GM06990 (cell line): Measurements from ENCODE around the gene NKD1.

Experiments used
- DNase-seq: peaks from one replicate; pipeline ENCODE4 v3.0.0-alpha.2; 2011; ENCODE audit not compliant: insufficient read length; ENCODE audit errors: extremely low read depth
- H3K27me3 ChIP-seq: replicated peaks from 2 replicates; pipeline ENCODE4 v1.6.0; 2011; ENCODE audit warnings: low read length; ENCODE audit not compliant: control insufficient read depth, insufficient read depth
- H3K36me3 ChIP-seq: 2 replicates; pipeline ENCODE4 v1.5.1; 2011; ENCODE audit warnings: low read length; ENCODE audit not compliant: control insufficient read depth, insufficient read depth
- H3K4me3 ChIP-seq: replicated peaks from 2 replicates; pipeline ENCODE4 v1.5.1; 2011; ENCODE audit warnings: low read depth, mild to moderate bottlenecking, control low read depth, low read length
- CTCF ChIP-seq: IDR thresholded peaks from 2 replicates; pipeline ENCODE4 v1.5.1; 2011; ENCODE audit warnings: low read length, control low read depth, mild to moderate bottlenecking, inconsistent platforms; ENCODE audit not compliant: insufficient read depth, poor library complexity, severe bottlenecking

Gene NKD1

GRCh38 chr16:50602126-50602525 is 53.9 kb downstream of the NKD1 start:
- Histone ChIP-seq H3K36me3 (no peaks in the 10 kb centered on the region), H3K27me3 (no peaks in the 10 kb centered on the region)
- no peak for DNase-seq

GRCh38 chr16:50602531-50603205 is 54.5 kb downstream of the NKD1 start:
- Histone ChIP-seq H3K27me3 (no peaks in the 10 kb centered on the region), H3K36me3 (no peaks in the 10 kb centered on the region), H3K4me3 (no peak overlapping the region)
- no peak for DNase-seq
- TF ChIP-seq CTCF: no peak

More at GRCh38 chr16:50602126-50602525, 53.9 kb downstream of the NKD1 start:
- H3K4me3 ChIP-seq: no peak overlapping the region
- no peak for TF ChIP-seq CTCF

GRCh38 chr16:50603206-50604064 is 55.2 kb downstream of the NKD1 start:
- Histone ChIP-seq H3K36me3 (no peaks in the 10 kb centered on the region), H3K4me3 (no peak overlapping the region), H3K27me3 (no peaks in the 10 kb centered on the region)
- TF ChIP-seq CTCF: no peak
- no peak for DNase-seq

- Histone ChIP-seq H3K36me3 (no peaks in the 10 kb centered on the region), H3K4me3 (no peak overlapping the region), H3K27me3 (no peaks in the 10 kb centered on the region)
- TF ChIP-seq CTCF: no peak
- DNase-seq: no peak
Measured at GRCh38 chr16:50604065-50604418, 55.8 kb downstream of the NKD1 start.

- no peaks in the 10 kb centered on the region for H3K36me3 ChIP-seq
- DNase-seq: no peak
- no peak overlapping the region for H3K4me3 ChIP-seq
- no peaks in the 10 kb centered on the region for H3K27me3 ChIP-seq
- no peak for TF ChIP-seq CTCF
Measured at GRCh38 chr16:50604610-50605009, 56.4 kb downstream of the NKD1 start.
